Caki2 (cell line): ENCODE data around the gene LRRFIP2. TPM values are rescaled to one million over a fixed set of nuclear protein-coding genes. Genes with fewer than 3 reads are reported as not detected.
"Not testable (repeated sequence)": the region's sequence is repeated elsewhere in the genome, so short reads cannot be mapped to it uniquely, and the experiment has no call there.

ENCODE experiments used
- DNase-seq: peaks from one replicate; pipeline ENCODE4 v3.0.0-alpha.2; 2015; ENCODE audit warnings: low read depth
- in situ Hi-C: cut with HindIII; loops from 2 replicates; pipeline ENCODE4 v1.10.0; 2016; ENCODE audit warnings: low sequenced_read_pairs, low pct_unique_long_range_greater_than_20kb, mixed read lengths
- total RNA-seq: library from RNA; depleted of rRNA; stranded (reverse); fragments of >200 nt; shearing (Covaris generic); gene quantifications from 2 replicates; pipeline ENCODE4 v1.2.3, GENCODE V29; 2014; ENCODE audit warnings: low replicate concordance

Gene LRRFIP2
- total RNA-seq, 1 experiment from 2014 or later, result 16.2 TPM

DNA sequence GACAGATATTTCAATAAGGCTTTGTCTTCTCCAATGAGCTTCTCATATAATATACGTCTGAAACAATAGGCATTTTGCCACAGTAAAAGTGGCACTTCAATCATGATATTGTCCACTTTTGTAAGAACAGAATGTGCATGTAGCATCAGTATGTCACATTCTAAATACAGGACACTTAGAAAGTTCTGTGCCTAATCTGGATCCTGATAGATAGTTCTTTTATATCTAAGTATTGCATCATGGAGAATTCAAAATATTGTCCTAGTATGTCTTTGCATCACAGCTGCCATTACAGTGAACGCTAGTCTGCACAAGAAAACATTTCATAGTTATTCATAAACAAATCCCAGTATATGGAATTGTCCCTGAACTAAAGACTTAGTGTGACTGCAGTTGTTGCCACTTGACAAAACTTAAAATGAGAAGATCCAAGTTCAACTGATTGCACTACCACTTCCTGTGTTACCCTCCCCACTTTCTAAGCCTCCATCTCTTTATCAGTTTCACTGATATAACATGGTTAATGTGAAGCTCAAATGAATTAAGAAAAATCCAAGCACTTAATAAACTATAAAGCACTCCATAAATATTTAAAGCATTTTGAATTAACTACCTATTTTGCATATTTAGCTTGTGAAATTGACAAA lies 19.6 kb downstream of the LRRFIP2 start:
- DNase-seq, result no peak
- in situ Hi-C loops, result no loop called here

DNA sequence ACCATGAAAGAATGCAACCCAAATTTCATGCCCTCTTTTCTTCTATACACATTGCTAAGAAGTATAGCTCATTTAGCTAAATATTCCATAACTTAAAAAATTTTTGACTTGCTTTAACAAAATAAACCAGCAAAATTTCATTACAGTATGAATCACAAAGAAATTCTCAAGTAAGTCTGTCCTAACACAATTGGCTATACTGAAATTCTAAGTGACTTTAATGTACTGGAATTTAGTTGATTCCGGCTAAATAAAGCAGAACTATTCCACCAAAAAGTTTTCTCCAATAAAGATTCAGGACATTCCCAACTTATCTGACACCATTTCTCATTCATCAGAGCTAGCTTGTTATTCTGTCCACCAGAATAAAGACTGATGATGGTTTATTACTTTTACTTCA lies 23.8 kb downstream of the LRRFIP2 start:
- in situ Hi-C loops, result no loop called here
- no peak for DNase-seq

DNA sequence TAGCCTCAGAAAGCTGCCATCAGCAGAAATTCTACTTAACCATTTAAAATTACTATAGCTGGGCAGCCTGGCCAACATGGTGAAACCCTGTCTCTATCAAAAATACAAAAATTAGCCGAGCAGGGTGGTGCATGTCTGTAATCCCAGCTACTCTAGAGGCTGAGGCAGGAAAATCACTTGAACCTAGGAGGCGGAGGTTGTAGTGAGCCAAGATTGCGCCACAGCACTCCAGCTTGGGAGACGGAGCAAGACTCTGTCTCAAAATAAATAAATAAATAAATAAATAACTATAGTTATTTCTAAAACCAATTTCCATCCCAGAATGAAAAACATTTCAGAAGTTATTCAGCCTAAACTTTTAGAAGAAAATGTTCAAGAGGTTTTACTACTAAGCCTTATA lies 25.1 kb downstream of the LRRFIP2 start:
- in situ Hi-C loops, result no loop called here

DNA sequence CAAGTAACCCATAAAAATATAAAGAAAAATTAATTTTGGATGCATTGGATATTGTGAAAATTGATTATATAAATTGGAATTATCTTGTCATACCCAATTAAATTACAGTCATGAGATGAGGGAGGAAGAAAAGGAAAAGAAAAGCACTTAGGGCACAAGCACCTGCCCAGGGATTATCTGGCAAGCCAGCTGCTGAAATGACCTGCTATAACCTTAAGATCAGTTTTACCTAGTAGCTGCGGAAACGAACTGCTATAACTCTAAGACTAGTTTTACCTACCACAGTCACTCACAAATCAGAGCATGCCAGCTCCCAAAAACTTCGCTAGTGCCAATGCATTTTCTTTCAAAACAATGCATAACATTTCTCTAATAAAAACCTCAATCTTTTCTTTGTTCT lies 26.2 kb downstream of the LRRFIP2 start:
- DNase-seq, result no peak
- in situ Hi-C loops, result no loop called here

More for the DNA sequence above, 25.1 kb downstream of the LRRFIP2 start:
- no peak for DNase-seq

DNA sequence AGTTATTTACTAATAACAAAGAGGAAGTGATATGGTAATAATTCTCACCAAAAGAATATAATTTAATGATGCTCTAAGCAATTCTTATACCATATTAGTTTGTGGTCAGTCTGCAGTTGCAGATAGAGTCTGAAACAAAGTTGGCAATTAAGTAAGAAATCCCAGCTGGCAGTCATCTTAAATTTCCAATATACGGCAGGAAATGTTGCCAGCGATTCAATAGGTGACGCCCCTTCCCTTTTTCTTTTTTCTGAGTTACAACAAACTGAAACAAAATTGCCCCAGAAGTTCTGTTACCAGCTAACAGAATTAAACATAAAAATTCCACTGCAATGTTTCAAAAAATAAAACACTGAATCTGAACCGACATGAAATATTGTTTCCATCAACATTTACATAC lies 26.7 kb downstream of the LRRFIP2 start:
- in situ Hi-C loops, result no loop called here
- no peak for DNase-seq

DNA sequence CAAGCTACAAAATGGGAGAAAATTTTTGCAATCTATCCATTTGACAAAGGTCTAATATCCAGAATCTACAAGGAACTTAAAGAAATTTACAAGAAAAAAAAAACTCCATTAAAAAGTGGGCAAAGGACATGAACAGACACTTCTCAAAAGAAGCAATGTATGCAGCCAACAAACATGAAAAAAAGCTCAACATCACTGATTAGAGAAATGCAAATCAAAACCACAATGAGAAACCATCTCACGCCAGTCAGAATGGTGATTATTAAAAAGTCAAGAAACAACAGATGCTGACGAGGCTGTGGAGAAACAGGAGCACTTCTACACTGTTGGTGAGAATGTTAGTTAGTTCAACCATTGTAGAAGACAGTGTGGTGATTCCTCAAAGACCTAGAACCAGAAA lies 27.5 kb downstream of the LRRFIP2 start:
- in situ Hi-C loops, DNase-seq: not testable (repeated sequence)

DNA sequence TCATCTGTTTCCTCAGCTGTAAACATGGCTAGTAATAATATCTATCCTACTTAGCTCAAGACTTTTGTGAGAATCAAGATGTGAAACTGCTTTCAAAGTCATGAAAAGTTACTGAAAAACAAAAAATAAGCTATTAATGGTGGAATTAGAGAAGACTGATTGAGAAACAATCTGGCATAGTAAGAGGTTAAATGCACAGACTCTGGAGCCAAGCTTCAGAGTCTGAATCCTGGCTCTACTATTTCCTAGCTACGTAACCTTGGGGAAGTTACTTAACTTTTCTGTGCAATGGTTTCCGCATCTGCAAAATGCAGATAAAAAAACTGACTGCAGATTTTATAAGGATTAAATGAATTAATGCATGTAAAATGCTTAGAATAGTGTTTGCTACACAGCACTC lies 28.8 kb downstream of the LRRFIP2 start:
- in situ Hi-C loops, result no loop called here
- DNase-seq, result no peak

DNA sequence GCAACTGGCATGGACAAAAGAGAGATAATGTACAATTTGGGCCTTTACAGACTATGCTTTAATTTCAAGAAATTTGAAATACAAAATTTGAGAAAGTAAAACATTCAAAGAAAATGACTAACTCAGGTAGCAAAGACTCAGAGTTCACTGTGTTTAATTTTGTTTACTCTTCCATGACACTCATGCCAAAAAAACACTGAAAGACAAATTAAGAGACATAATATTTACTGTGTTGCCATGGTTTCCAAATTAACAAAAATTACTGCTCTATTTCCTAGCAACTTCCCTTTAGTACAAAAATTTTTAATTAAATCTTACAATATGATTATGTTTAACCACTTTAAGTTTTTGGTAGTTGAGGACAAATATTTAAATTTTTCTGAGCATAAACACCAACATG lies 29.6 kb downstream of the LRRFIP2 start:
- no peak for DNase-seq
- in situ Hi-C loops, result no loop called here

DNA sequence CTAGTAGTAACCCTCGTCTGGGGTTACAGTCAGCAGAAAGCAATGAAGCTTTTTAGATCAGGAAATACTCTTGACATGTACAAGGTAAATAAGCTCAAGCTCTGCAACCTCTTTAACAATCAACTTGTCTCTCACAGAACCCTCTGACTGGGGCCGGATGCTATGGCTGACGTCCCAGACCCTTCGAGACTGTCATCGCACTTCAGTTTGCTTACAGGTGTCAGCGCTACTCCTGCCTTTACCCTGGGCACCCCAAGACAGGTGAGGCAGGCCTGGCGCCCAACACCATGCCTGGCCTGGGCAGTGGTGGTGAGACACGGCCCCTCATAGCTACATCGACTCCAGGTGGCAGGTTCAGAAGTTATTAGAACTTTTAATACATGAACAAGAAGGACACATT lies 30.6 kb downstream of the LRRFIP2 start:
- in situ Hi-C loops, result no loop called here
- no peak for DNase-seq

DNA sequence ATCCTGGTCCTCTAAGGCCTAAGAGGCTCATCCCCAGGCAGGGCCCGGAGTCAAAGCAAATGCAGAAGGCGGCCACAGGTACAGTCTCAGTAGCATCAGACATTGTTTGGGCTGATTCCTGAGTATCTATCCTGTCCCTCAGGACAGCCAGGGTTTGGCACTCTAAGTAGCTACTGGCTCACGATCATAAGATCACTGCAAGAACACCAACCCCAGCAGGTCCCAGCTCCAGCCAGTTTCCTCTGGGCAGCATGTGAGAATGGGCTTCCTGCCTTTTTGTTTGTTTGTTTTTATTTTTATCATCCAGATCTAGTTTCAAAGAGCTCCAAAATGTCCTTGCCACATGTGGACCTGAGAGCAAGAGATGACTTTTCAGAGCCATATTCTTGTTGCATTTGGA lies 32.7 kb downstream of the LRRFIP2 start:
- in situ Hi-C loops, result no loop called here
- no peak for DNase-seq

DNA sequence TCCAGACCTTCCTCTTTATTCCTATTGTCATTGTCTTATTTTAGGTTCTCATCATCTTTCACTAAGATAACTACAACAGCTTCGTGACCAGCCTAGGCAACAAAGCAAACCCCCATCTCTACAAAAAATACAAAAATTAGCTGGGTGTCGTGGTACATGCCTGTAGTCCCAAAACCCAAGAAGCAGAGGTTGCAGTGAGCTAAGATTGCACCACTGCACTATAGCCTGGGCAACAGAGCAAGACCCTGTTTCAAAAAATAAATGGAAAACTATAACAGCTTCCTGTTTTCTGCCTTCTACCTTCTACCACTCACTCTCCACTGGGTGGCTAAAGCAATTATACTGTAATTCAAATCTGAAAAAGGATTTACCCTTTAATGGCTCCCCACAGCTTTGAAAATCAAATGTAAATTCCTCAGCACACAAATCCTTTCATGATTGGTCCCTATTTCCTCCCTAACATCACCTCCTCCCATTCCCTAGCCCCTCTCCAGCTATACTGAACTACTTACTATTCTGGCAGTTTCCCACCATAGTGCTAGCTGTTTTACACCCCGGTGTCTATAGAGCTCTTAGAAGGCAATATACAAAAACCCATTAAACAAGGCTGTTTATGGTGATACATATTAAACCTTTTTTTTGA lies 33.4 kb downstream of the LRRFIP2 start:
- in situ Hi-C loops, result no loop called here

DNA sequence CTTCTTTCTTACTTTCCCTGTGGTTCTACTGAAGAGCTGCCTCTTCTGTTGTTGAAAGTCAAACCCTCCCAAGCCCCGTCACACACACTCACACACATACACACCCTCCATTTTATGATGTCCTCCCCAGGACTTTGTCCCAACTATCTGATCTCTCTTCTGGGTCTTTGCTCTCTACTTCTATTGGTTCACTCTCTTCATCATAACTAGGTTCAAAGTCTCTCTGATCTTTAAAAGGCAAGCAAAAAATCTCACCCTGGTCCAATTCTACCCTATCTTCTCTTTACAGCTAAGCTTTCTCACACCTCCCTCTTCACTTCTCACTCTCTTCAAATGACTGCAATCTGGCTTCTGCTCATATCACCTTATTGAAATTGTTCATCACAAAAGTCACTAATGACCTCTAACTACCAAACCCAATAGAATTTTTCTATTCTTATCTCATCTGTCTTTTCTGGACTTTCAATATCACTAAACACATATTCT lies 34.8 kb downstream of the LRRFIP2 start:
- DNase-seq, result no peak
- in situ Hi-C loops, result no loop called here

More for the DNA sequence above, 33.4 kb downstream of the LRRFIP2 start:
- DNase-seq, result no peak

DNA sequence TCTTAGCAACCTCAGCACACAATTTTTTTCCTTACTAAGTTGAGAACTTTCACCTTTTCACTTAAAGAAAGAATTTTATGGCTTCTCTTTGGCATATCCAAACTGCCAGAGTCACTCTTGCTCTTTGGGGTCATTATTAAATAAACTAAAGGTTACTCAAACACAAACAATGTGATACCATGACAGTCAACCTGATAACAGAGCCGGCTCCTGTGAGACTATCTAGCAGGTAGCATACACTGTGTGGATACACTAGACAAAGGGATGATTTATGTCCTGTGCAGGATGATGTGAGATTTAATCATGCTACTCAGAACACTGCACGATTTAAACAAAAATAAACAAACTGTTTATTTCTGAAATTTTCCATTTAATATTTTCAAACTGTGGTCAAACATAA lies 35.6 kb downstream of the LRRFIP2 start:
- DNase-seq, result no peak
- in situ Hi-C loops, result no loop called here

DNA sequence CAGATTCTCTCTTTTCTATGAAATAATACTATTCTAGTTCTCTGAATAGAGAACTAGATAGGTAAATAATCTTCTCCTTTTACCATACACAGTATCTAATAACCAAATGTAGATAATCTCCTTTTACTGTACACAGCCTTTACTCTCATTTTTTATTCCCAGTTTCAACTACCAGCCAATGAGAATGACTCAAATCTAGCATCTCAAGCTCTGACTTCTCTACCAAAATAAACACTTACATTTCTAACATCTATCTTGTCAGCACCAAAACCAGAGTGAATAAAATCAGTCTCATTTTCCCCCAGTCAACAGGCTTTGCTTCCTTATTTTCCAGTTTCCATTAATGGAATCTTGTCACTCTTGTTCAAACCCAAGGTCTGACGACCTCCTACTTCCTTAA lies 36.9 kb downstream of the LRRFIP2 start:
- in situ Hi-C loops, result no loop called here
- DNase-seq, result no peak

DNA sequence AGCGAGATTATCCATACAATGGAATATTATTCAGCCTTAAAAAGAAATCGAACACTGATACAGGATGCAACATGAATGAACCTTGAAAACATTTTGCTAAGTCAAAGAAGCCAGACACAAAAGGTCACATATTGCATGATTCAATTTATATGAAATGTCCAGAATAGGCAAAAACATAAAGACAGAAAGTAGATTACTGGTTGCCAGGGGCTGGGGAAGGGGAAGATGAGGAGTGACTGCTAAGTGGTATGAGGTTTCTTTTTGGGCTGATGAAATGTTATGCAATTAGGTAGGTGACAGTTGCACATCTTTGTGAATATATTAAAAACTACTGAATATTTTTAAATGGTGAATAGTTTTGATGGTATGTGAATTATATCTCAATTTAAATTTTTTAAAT lies 38.3 kb downstream of the LRRFIP2 start:
- DNase-seq, result no peak
- in situ Hi-C loops, result no loop called here

DNA sequence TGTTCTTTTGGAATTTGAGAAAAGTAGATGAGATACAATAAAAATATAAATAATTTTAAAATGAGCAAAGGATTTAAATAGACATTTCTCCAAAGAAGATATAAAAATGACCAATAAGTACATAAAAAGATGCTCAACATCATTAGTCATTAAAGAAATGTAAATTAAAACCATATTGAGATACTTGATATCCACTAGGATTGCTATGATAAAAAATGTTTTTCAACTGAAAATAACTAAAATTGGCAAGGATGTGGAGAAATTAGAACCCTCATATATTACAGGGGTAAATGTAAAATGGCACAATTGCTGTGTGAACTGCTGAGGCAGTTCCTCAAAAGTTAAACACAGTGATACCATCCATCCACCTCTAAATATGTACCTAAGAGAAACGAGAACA lies 38.8 kb downstream of the LRRFIP2 start:
- in situ Hi-C loops, result no loop called here
- no peak for DNase-seq

DNA sequence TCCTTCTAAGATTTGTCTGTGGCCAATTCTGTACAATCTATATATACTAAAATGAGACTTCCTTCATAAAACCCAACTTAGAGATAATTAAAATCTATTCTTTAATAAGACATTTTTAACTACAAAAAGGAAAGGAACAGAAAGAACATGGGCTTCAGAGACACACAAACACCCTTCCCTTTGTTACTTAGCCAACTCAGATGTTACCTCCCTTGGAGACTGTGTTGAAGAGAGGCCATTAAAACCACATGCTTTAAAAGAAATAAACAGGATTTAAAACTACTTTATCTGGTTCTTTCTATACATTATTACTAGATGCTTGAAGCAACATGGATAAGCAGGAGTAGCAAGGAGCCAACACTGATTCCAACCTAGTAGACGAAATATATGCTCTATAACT lies 42.0 kb downstream of the LRRFIP2 start:
- in situ Hi-C loops, result no loop called here
- no peak for DNase-seq

DNA sequence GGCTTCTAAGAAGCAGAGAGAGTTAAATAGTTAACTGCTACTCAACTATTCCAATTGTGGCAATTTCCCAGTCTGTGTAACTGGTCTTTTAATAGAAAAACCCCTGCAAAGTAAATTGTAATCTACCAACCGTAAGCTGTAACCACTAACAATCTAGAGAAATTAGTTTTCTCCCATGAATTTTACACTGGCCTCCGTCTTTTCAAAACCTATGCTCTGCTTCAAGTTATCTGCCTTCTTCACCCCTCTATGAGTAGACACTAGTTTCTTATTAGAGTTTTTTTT lies 42.6 kb downstream of the LRRFIP2 start:
- in situ Hi-C loops, result no loop called here
- DNase-seq, result no peak

DNA sequence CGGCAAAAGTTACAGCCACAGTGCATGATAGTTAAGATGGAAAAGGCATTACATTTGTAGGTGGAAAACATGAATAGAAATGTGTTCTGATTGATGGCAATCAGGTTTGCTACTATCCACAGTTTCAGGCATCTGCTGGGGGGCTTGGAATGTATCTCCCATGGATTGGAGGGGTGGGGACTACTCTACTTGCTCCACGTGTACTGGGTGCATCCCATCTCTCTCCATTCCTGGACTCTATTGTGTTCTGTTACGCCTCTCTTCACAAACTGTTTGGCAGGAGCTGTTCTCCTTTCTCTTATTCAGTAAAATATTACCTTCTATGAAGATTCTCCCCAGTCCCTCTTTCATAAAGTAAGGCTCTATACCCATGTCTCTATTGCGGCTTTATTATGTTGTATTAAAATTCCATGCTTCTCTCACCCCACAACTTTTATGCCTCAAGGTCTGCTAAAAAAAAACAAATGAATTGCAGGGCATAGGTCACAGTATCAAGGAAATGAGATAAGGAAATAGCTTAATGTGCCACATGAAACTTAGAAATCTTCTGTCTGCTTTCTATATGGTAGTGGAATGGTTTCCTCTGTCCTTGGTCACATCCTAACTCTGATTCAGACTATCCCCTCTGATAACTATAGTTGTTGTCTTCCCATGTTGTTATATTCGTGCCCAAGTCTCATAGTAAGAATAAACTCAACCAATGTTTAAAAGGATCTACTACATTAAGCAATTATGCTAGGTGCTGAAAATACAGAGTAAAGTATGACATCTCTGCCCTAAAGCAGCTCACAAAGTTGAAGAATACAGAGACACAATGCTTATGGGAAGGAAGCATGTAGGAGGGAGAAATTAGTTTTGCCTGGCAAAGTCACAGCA lies 43.2 kb downstream of the LRRFIP2 start:
- in situ Hi-C loops, result no loop called here
- no peak for DNase-seq
